Type B pancreatic cell (in vitro differentiated cells): Measurements from ENCODE around the gene RPL39L. TPM values are rescaled to one million over a fixed set of nuclear protein-coding genes. Genes with fewer than 3 reads are reported as not detected.
"Not testable (repeated sequence)": the region's sequence is repeated elsewhere in the genome, so short reads cannot be mapped to it uniquely, and the experiment has no call there.

Experiments
- DNase-seq: peaks from one replicate; pipeline ENCODE4 v3.0.0; 2021; ENCODE audit warnings: mixed read lengths; ENCODE audit not compliant: unreplicated experiment; ENCODE audit errors: extremely low spot score
- H3K27ac Mint-ChIP-seq: 2 replicates; pipeline ENCODE4 v1.8.0; 2021; ENCODE audit warnings: mild to moderate bottlenecking, mixed read lengths
- H3K27me3 Mint-ChIP-seq: 2 replicates; pipeline ENCODE4 v1.8.0; 2021; ENCODE audit warnings: mixed read lengths
- H3K36me3 Mint-ChIP-seq: 2 replicates; pipeline ENCODE4 v1.8.0; 2021; ENCODE audit warnings: mixed read lengths
- H3K4me1 Mint-ChIP-seq: one replicate; pipeline ENCODE4 v1.8.0; 2021; ENCODE audit warnings: mixed read lengths; ENCODE audit not compliant: unreplicated experiment
- H3K4me3 Mint-ChIP-seq: 2 replicates; pipeline ENCODE4 v1.8.0; 2021; ENCODE audit warnings: mild to moderate bottlenecking, mixed read lengths
- H3K9me3 Mint-ChIP-seq: 2 replicates; pipeline ENCODE4 v1.8.0; 2021; ENCODE audit warnings: mixed read lengths
- CTCF ChIP-seq: fragments of 200-600 bp; sonication (generic); conservative IDR thresholded peaks from 2 replicates; pipeline ENCODE4 v1.5.0; 2021; ENCODE audit warnings: antibody characterized with exemption, mild to moderate bottlenecking
- total RNA-seq: library from RNA; stranded (reverse); gene quantifications from 2 replicates; pipeline ENCODE4 v1.2.1, GENCODE V29; 2021; ENCODE audit warnings: low replicate concordance

The RPL39L gene
- total RNA-seq, 1 donor from 2014 or later = 14.9 TPM

GRCh38 chr3:187136337-187136736, 3.0 kb downstream of the RPL39L start:
- no peak for TF ChIP-seq CTCF
- Mint-ChIP-seq H3K27me3 (no peaks in the 10 kb centered on the region), H3K9me3 (peaks cover 4% of the 10 kb centered on the region), H3K4me1 (no peaks in the 10 kb centered on the region), H3K36me3 (peaks cover 35% of the 10 kb centered on the region), H3K4me3 (peak overlapping the region; percentile 48), H3K27ac (no peak overlapping the region)
- no peak for DNase-seq

GRCh38 chr3:187135172-187135690, 4.1 kb downstream of the RPL39L start:
- H3K9me3 Mint-ChIP-seq, H3K4me1 Mint-ChIP-seq, H3K4me3 Mint-ChIP-seq, H3K27ac Mint-ChIP-seq, H3K27me3 Mint-ChIP-seq, DNase-seq: not testable (repeated sequence)
- peaks cover 43% of the 10 kb centered on the region for H3K36me3 Mint-ChIP-seq

GRCh38 chr3:187133181-187133580, 6.1 kb downstream of the RPL39L start:
- H3K27me3 Mint-ChIP-seq = not testable (repeated sequence)
- H3K36me3 Mint-ChIP-seq = peaks cover 40% of the 10 kb centered on the region

GRCh38 chr3:187132666-187133065, 6.6 kb downstream of the RPL39L start:
- Mint-ChIP-seq H3K4me1 (no peaks in the 10 kb centered on the region), H3K4me3 (no peak overlapping the region), H3K27me3 (no peaks in the 10 kb centered on the region), H3K9me3 (peaks cover 4% of the 10 kb centered on the region), H3K27ac (no peak overlapping the region), H3K36me3 (peaks cover 39% of the 10 kb centered on the region)
- TF ChIP-seq CTCF = no peak
- DNase-seq = no peak

More at GRCh38 chr3:187133181-187133580, 6.1 kb downstream of the RPL39L start:
- H3K27ac Mint-ChIP-seq, H3K9me3 Mint-ChIP-seq, H3K4me3 Mint-ChIP-seq, H3K4me1 Mint-ChIP-seq, DNase-seq: not testable (repeated sequence)

- Mint-ChIP-seq H3K36me3 (peaks cover 39% of the 10 kb centered on the region), H3K27me3 (no peaks in the 10 kb centered on the region), H3K27ac (no peak overlapping the region), H3K4me3 (no peak overlapping the region), H3K4me1 (no peaks in the 10 kb centered on the region), H3K9me3 (peaks cover 4% of the 10 kb centered on the region)
- TF ChIP-seq CTCF = no peak
- DNase-seq = no peak
Measured at GRCh38 chr3:187131981-187132380, 7.3 kb downstream of the RPL39L start.

GRCh38 chr3:187130346-187131066, 8.8 kb downstream of the RPL39L start:
- no peaks in the 10 kb centered on the region for H3K4me1 Mint-ChIP-seq
- H3K27ac Mint-ChIP-seq = no peak overlapping the region
- H3K9me3 Mint-ChIP-seq = peaks cover 6% of the 10 kb centered on the region

More at GRCh38 chr3:187130346-187131066, 8.8 kb downstream of the RPL39L start:
- no peak for DNase-seq
- TF ChIP-seq CTCF = no peak
- peaks cover 36% of the 10 kb centered on the region for H3K36me3 Mint-ChIP-seq
- no peak overlapping the region for H3K4me3 Mint-ChIP-seq
- no peaks in the 10 kb centered on the region for H3K27me3 Mint-ChIP-seq
